ENCODE data around the gene ATG9A.

ATG9A gene

GRCh38 chr2:219180961-219181360 lies 48.5 kb downstream of the ATG9A start:
- Histone ChIP-seq H4K20me1 (peaks cover 28 to 59% (median 48%) of the 10 kb centered on the region in 11 experiments; a peak in 17 of 22 replicates), H3K4me1 (peaks cover 40 to 54% (median 49%) of the 10 kb centered on the region in 10 experiments), H3K4me2 (peak overlapping the region in 8 of 11 experiments; percentile 4 to 100 (median 72); a peak in 14 of 22 replicates), H3K9ac (peak overlapping the region in 4 of 11 experiments; percentile 5 to 55 (median 34); a peak in 2 of 22 replicates), H3K27ac (no peak overlapping the region), H3K4me3 (no peak overlapping the region), H3K27me3 (no peaks in the 10 kb centered on the region), H3K9me3 (replicated peaks in 1 of 11) (no peaks in the 10 kb centered on the region), H3K36me3 (peaks cover 54 to 67% (median 64%) of the 10 kb centered on the region in 11 experiments)
- no peak for TF ChIP-seq Cebpa-rat (IDR thresholded peaks at IDR 0.05)

DNA sequence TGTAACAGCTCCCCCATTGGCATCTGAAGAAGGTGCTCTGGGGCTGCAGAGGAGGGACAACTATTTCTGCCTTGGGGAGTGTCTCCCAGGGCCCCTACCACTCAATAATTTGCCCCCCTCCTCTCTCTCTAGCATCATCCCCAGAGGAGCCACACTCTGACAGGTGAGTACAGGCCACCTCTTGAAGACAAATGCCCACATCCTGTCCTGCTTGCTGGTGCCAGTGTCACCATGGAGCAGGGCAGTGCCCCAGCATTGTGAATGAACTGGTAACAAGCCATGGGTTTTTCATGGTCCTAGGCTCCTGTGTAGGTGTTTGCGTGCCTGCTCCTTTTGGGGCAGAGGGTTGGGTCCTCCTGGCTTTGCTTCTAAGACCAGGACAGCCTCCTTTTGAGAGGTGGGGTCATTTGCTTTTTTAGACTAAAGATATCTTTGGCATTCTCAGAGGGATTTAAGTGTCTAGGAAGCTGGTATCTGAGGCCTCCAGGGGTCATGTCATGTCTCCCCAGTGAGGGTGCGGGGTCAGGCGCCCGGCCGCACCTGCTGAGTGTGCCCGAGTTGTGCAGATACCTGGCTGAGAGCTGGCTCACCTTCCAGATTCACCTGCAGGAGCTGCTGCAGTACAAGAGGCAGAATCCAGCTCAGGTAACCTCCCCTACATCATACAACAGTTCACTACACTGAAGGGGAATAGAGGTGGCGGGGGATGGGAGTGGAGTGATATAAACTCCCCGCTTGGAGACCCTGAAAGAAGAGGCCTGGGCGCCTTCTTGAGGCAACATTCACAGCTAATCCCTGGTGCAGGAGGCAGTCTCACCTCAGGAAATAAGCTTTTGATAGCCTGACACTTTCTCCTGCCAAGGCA lies 49.6 kb downstream of the ATG9A start:
- no peak overlapping the region for H3K27ac ChIP-seq
- H3K4me3 ChIP-seq = peak overlapping the region in 9 of 10 experiments; percentile 79 to 89 (median 83); a peak in 15 of 20 replicates
- H3K9me3 ChIP-seq (replicated peaks in 1 of 11) = no peaks in the 10 kb centered on the region
- H3K4me2 ChIP-seq = peak overlapping the region; percentile 85 to 100 (median 96)
- peaks cover 54 to 65% (median 61%) of the 10 kb centered on the region in 11 experiments for H3K36me3 ChIP-seq
- H4K20me1 ChIP-seq = peaks cover 28 to 70% (median 53%) of the 10 kb centered on the region in 11 experiments; a peak in 17 of 22 replicates
- peak overlapping the region in 10 of 11 experiments; percentile 19 to 97 (median 92); a peak in 15 of 22 replicates for H3K9ac ChIP-seq
- no peaks in the 10 kb centered on the region for H3K27me3 ChIP-seq
- H3K4me1 ChIP-seq = peaks cover 52 to 65% (median 60%) of the 10 kb centered on the region in 10 experiments
- no peak for TF ChIP-seq Cebpa-rat (IDR thresholded peaks at IDR 0.05)

- peak overlapping the region; percentile 75 to 89 (median 82) for H3K4me3 ChIP-seq
- H3K27ac ChIP-seq = peak overlapping the region; percentile 92 to 99 (median 97)
- H3K9ac ChIP-seq = peak overlapping the region; percentile 87 to 97 (median 91)
- peaks cover 30 to 73% (median 64%) of the 10 kb centered on the region in 11 experiments; a peak in 17 of 22 replicates for H4K20me1 ChIP-seq
- H3K4me2 ChIP-seq = peak overlapping the region; percentile 85 to 100 (median 96)
- peaks cover 58 to 71% (median 68%) of the 10 kb centered on the region in 10 experiments for H3K4me1 ChIP-seq
- peaks cover 57 to 65% (median 61%) of the 10 kb centered on the region in 11 experiments for H3K36me3 ChIP-seq
- no peak for TF ChIP-seq Cebpa-rat (IDR thresholded peaks at IDR 0.05)
- no peaks in the 10 kb centered on the region for H3K9me3 ChIP-seq (replicated peaks in 1 of 11)
- no peaks in the 10 kb centered on the region for H3K27me3 ChIP-seq
Measured at GRCh38 chr2:219178377-219179175, 50.9 kb downstream of the ATG9A start.

DNA sequence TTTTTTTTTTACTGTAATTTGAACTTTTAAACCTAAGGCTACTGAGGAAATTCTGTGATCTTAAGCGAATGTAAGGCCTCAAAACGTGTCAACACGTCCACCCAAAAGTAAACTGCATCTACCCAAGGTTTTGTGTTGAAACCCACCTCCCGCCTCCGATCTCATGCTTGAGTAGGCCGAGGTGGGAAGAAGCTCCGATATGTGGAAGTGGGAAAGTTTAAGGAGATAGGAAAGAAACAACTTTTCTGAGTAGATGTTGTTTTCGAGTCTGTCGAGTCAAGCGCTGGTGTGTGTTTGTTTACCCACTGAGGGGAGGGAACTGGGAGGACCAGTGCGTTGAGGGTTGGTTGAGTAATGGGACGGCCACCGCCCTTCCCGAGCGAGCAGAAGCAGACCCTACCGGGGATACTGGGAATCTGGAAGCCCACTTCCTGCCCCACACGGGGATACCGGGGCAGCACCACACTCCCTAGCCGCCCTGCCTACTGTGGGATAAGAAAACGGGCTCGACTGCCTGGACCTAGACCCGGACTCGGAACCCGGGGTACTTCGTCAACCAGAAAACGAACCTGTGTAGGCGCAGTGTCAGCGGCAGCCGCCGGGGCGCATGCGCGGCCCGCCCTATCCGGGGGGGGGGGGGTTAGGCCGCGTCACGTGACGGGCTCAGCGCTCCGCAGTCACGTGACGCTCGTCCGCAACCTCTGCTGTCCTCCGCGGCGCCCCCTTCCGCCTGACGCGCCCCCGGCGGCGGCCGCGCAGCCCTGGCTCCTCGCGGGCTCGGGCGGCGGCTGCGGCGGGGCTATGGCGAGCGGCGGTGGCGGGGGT lies 51.7 kb downstream of the ATG9A start, which contains the start of gene RETREG2:
TSS of gene RETREG2 (plus strand) at position 724 of the 825 bp plus-strand sequence. CDS start at position 802, 78 bp downstream.
- no peaks in the 10 kb centered on the region for H3K27me3 ChIP-seq
- H3K4me1 ChIP-seq = peaks cover 57 to 71% (median 64%) of the 10 kb centered on the region in 10 experiments
- peak within 1 kb of the TSS; percentile 92 to 99 (median 97) for H3K27ac ChIP-seq
- H3K9me3 ChIP-seq (replicated peaks in 1 of 11) = no peaks in the 10 kb centered on the region
- no peak for TF ChIP-seq Cebpa-rat (IDR thresholded peaks at IDR 0.05)
- peaks cover 57 to 65% (median 61%) of the 10 kb centered on the region in 11 experiments for H3K36me3 ChIP-seq
- H3K4me3 ChIP-seq = peak within 1 kb of the TSS; percentile 75 to 89 (median 82)
- peak within 1 kb of the TSS; percentile 85 to 100 (median 96) for H3K4me2 ChIP-seq
- H4K20me1 ChIP-seq = peaks cover 32 to 73% (median 61%) of the 10 kb centered on the region in 11 experiments; a peak in 17 of 22 replicates
- peak within 1 kb of the TSS; percentile 87 to 97 (median 91) for H3K9ac ChIP-seq

DNA sequence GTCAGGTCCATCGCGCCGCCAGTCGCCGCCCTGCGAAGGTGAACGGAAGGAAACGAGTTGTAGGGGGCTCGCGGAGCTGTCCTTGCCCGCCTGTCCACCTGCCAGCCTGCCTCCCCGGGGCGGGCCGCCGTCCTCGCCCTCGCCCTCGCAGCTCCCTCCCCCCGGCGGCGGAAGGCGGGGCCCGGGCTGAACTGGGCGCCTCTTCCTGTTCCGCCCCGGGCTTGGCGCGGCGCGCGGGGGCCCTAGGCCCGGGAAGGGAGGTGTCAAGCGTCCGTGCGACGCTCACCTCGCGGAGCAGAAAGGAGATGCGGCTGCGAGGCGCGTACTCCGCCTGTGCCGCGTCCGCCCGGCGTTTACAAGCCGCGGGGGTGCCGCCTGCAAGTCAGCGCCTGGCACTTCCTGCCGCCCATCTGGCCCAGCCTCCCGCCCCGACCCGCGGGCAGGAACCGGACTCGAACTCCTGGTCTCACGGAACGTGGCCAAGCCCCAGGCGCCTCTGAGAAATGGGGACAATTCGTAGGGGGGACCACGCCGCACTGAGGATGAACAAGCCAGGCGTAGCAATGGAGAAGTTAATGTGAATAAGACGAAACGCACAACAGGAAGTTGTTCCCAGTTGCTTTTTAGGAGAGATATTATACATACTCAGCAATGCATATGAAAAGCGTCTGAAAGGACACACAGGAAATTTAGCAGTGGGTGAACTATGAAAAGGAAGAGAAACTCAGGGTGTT lies 52.5 kb downstream of the ATG9A start, which contains the start of gene CNPPD1:
TSS of gene CNPPD1 (minus strand) at position 108 of the 734 bp plus-strand sequence. CDS start at position 11, 97 bp downstream.
- Histone ChIP-seq H3K4me2 (peak within 1 kb of the TSS; percentile 78 to 98 (median 94)), H3K36me3 (peaks cover 57 to 65% (median 61%) of the 10 kb centered on the region in 11 experiments), H3K27me3 (no peaks in the 10 kb centered on the region), H4K20me1 (peaks cover 24 to 73% (median 54%) of the 10 kb centered on the region in 11 experiments; a peak in 16 of 22 replicates), H3K9ac (peak within 1 kb of the TSS; percentile 87 to 97 (median 91)), H3K4me1 (peaks cover 49 to 71% (median 56%) of the 10 kb centered on the region in 10 experiments), H3K4me3 (peak within 1 kb of the TSS; percentile 75 to 89 (median 82)), H3K27ac (peak within 1 kb of the TSS; percentile 92 to 99 (median 97)), H3K9me3 (replicated peaks in 1 of 11) (no peaks in the 10 kb centered on the region)
- TF ChIP-seq Cebpa-rat (IDR thresholded peaks at IDR 0.05) = no peak

DNA sequence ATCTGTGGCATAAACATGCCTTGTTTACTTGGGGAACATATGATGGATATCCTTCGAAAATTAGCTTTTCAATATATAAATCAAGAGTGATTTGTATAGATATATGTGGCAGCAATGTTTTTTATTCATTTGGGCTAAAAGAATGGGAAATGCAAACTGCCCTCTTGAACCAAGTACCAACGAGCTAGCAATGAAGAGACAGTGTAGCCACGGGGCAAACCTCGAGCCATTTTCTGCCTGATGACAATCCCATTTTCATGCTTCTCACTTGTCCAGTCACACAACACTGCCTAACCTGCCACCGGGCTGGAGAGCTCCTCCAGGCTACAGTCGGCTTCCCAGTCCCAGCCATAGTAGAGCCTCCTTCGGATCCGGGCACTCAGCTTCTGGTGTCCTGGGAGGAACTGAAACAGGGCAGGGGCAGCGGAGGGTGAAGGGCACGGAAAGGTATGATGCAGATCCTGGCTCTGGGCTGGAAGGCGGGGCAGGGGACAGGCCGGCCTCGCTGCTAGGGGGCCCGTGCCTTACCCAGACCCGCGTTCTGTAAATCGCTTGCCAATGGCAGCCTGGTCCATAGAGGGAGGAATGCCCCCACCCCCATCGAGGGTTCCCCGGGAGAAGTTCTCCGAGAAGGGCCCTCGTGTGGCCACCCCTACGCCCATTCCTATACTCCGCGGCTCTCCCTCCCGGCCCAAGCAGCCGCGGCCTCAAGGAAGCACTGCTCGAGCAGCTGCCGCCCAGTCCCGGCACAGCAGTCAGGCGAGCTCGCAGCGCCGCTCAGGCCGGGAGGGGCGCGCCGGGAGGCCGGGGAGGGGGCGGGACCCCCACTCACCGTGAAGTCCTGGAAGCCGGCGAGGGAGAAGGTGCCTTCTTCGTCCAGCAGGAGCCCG lies 53.3 kb downstream of the ATG9A start:
- TF ChIP-seq Cebpa-rat (IDR thresholded peaks at IDR 0.05) = no peak
- Histone ChIP-seq H3K4me3 (peak overlapping the region; percentile 75 to 89 (median 82)), H3K27ac (peak overlapping the region; percentile 92 to 99 (median 97)), H3K9ac (peak overlapping the region; percentile 87 to 97 (median 91)), H4K20me1 (peaks cover 26 to 73% (median 46%) of the 10 kb centered on the region in 11 experiments; a peak in 17 of 22 replicates), H3K27me3 (no peaks in the 10 kb centered on the region), H3K4me2 (peak overlapping the region; percentile 78 to 98 (median 94)), H3K9me3 (replicated peaks in 1 of 11) (no peaks in the 10 kb centered on the region), H3K36me3 (peaks cover 53 to 64% (median 60%) of the 10 kb centered on the region in 11 experiments), H3K4me1 (peaks cover 41 to 69% (median 48%) of the 10 kb centered on the region in 10 experiments)
